Measurements from ENCODE around the gene TTC3.
"Not testable (repeated sequence)": the region's sequence is repeated elsewhere in the genome, so short reads cannot be mapped to it uniquely, and the experiment has no call there.

TTC3 gene

DNA sequence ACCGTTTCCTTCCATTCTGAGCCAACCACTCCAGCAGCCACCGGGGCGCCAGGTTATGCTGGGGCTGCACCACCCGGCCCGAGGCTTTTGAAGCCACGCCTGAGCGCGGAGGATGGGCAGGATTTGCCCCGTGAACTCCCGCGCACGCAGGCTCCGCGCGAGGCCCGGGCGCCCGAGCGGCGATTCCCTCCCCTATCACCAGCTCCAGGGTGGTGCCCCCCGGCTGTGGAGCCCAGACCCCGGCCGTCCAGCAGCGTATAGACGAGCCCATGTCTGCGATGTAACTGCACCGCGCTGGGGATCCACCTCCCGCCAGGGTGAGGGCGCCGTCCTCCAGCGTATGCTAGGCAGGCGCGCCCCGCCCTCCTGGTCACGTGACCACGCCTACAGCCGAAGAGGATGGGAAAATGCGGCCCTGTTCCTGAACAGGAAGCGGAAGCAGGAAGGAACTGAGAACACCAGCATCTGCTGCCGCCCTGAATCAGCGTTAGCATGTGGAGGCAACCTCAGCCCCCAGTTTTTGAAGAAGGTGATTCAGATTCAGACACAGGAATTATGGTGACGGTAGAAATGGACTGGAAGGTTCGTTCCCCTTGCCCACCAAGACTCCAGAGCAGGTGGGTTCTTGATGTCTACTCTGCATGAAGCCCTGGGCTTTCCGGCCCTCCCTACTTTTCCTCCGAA lies 148.1 kb downstream of the TTC3 start:
- Mint-ChIP-seq H3K4me3 (peak overlapping the region; percentile 95), H3K27me3 (no peaks in the 10 kb centered on the region), H3K27ac (peak overlapping the region; percentile 98), H3K4me1 (ENCODE audit: low read depth) (peaks cover 62% of the 10 kb centered on the region), H3K9me3 (no peaks in the 10 kb centered on the region), H3K36me3 (ENCODE audit: low read depth) (peaks cover 38% of the 10 kb centered on the region)

- Mint-ChIP-seq H3K4me3 (peak overlapping the region; percentile 79), H3K4me1 (ENCODE audit: low read depth) (peaks cover 72% of the 10 kb centered on the region), H3K36me3 (ENCODE audit: low read depth) (peaks cover 46% of the 10 kb centered on the region), H3K27ac (peak overlapping the region; percentile 55)
- not testable (repeated sequence) for H3K27me3 Mint-ChIP-seq, H3K9me3 Mint-ChIP-seq
Measured at GRCh38 chr21:37222248-37222647, 149.2 kb downstream of the TTC3 start.

- H3K36me3 Mint-ChIP-seq (ENCODE audit: low read depth), result peaks cover 58% of the 10 kb centered on the region
- no peaks in the 10 kb centered on the region for H3K27me3 Mint-ChIP-seq
- H3K9me3 Mint-ChIP-seq, result no peaks in the 10 kb centered on the region
- no peak overlapping the region for H3K27ac Mint-ChIP-seq
- H3K4me3 Mint-ChIP-seq, result peak overlapping the region; percentile 70
- H3K4me1 Mint-ChIP-seq (ENCODE audit: low read depth), result peaks cover 72% of the 10 kb centered on the region
Measured at GRCh38 chr21:37223804-37224345, 150.8 kb downstream of the TTC3 start.

DNA sequence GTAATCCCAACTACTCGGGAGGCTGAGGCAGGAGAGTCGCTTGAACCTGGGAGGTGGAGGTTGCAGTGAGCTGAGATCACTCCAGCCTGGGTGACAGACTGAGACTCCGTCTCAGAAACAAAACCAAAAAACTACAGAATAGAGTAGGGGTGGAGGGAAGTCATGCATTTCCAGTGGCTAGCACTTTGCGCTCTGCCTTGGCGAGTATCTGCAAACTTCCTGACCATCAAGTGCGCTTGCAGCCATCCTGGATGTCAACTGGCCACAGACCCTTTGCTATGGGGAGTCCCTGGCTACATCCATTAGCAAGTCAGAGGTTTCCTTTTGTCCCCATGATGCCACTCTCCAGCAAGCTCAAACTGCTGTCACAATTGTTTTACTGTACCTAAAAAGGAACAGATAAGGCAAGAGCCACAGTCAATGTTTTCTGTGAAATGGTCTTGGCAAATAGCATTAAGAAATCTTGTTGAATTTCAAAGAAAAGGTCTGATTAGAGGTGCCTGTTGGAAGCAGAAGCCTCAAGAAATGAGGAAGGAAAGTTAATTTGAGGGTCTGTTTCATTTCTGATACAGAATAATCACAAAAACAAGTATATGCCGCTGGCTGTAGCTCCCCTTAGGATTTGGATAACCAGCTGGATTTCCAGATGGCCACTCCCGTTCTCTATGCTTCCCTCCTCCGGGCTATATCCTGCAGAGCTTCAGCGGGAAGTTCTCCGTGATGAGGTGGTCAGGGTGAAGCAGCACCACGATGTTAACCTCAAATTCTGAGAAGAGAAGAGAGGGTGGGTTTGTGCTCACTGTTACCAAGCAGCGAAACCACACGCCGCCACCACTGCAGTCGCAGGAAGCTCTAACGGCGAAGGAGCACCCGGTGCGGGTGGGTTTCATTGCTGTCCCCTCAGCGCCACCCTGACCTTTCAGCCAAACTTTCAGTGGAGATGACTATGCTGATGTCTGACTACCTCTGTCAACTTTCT lies 152.1 kb downstream of the TTC3 start:
- H3K9me3 Mint-ChIP-seq, result no peaks in the 10 kb centered on the region

DNA sequence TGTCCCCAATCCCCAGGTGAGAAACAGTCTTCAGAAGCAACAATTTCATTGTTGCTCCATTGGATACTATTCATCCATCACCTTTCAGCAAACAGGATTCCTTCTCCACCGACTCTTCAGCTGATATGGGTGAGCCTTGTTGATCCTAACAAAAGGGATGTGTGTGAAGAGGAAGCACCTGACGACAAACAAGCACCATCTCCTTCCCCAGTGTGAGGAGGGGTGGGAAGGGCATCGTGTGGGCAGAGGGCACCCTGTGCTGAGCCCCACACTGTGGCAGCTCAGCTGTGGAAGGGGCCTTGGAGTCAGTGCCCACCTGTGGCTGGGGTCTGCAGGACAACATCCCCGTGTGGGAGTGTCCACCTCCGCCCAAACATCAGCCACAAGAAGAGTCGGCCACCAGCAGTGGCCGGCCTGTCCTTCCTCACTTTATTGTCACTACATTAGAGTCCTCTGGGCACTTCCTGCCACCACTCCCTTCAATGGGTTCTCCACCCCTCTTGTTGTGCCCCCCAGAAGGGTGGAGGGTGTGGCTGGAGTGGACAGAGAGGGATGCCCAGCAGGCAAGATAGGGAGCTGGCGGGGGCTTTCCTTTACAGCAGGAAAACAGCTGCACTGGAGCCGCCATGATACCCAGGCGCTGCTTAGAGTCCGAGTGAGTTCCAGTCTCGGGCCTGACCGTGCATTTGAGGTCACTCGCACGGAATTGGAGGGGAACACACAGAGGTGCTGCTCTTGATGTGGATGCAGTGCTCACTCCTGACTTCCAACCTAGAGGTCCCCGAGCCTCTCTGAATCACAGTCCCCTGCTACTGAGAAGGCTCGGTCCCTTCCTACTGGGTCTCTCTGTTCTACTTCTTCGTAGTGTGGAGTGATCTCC lies 153.2 kb downstream of the TTC3 start:
- Mint-ChIP-seq H3K9me3 (no peaks in the 10 kb centered on the region), H3K27me3 (no peaks in the 10 kb centered on the region), H3K27ac (peak overlapping the region; percentile 90), H3K4me1 (ENCODE audit: low read depth) (peaks cover 55% of the 10 kb centered on the region), H3K4me3 (peak overlapping the region; percentile 63), H3K36me3 (ENCODE audit: low read depth) (peaks cover 72% of the 10 kb centered on the region)

More for the DNA sequence above, 152.1 kb downstream of the TTC3 start:
- Mint-ChIP-seq H3K36me3 (ENCODE audit: low read depth) (peaks cover 67% of the 10 kb centered on the region), H3K27ac (peak overlapping the region; percentile 90), H3K4me1 (ENCODE audit: low read depth) (peaks cover 64% of the 10 kb centered on the region), H3K27me3 (no peaks in the 10 kb centered on the region), H3K4me3 (peak overlapping the region; percentile 63)

DNA sequence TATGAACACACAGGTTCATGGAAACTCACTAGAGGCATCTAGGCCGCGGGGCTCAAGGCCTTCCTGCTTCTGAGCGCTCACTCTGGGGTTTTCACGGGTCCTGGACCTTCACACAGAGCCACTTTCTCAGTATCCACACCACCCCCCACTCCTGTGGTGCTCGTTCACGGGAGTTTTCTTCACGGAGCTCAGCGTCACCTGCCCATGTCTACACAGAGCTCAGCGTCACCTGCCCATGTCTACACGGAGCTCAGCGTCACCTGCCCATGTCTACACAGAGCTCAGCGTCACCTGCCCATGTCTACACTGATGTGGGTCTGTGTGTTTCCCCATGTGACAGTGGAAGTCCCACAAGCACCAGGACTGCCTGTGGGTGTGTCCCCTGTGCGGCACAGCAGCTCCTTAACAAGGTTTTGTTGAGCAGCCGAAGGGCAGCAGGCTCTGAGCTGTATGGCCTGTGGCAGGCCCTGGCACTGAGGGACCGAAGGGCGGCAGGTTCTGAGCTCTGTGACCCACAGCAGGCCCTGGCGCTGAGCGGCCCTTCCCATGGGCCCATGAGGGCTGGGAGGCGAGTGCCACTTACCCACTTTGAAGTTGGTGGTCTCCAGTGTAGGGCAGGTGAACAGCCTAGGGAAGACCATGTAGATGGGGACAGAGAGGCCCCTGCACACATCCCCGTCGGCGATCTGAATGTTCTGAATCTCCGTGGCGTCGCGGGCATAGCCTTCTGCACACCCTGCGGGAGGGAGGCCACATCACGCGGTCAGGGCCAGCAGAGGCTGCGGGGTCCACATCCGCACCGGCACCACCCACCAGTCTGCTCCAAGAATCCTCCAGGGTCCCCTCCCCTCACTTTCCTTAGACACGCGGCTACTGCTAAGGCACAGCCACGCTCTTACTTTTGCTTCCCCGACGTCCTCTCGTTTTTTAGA lies 154.3 kb downstream of the TTC3 start:
- Mint-ChIP-seq H3K4me1 (ENCODE audit: low read depth) (peaks cover 49% of the 10 kb centered on the region), H3K27ac (peak overlapping the region; percentile 90), H3K9me3 (no peaks in the 10 kb centered on the region)

DNA sequence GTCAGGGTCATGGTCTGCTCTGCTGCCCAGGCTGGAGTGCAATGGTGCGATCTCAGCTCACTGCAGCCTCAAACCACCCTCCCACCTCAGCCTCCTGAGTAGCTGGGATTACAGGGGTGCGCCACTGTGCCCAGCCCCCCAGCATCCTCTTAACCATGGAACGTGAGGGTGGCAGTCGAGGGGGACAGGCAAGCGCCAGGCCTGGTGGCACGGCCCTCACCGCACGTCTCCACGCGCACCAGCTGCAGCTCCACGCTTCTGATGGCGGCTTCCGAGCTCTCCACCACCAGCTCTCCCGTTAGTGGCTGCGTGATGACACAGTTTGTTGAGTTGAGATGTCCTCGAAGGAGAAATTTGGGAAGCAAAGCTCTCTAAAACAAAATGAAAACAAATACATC lies 154.9 kb downstream of the TTC3 start:
- Mint-ChIP-seq H3K9me3 (no peaks in the 10 kb centered on the region), H3K27ac (no peak overlapping the region), H3K27me3 (no peaks in the 10 kb centered on the region), H3K4me1 (ENCODE audit: low read depth) (peaks cover 44% of the 10 kb centered on the region), H3K4me3 (no peak overlapping the region), H3K36me3 (ENCODE audit: low read depth) (peaks cover 76% of the 10 kb centered on the region)

More for the DNA sequence above, 154.3 kb downstream of the TTC3 start:
- Mint-ChIP-seq H3K27me3 (no peaks in the 10 kb centered on the region), H3K4me3 (no peak overlapping the region), H3K36me3 (ENCODE audit: low read depth) (peaks cover 80% of the 10 kb centered on the region)

GRCh38 chr21:37230632-37231248 lies 157.7 kb downstream of the TTC3 start:
- Mint-ChIP-seq H3K4me1 (ENCODE audit: low read depth) (peaks cover 16% of the 10 kb centered on the region), H3K36me3 (ENCODE audit: low read depth) (peaks cover 58% of the 10 kb centered on the region), H3K9me3 (no peaks in the 10 kb centered on the region), H3K4me3 (no peak overlapping the region), H3K27me3 (no peaks in the 10 kb centered on the region), H3K27ac (peak overlapping the region; percentile 52)

DNA sequence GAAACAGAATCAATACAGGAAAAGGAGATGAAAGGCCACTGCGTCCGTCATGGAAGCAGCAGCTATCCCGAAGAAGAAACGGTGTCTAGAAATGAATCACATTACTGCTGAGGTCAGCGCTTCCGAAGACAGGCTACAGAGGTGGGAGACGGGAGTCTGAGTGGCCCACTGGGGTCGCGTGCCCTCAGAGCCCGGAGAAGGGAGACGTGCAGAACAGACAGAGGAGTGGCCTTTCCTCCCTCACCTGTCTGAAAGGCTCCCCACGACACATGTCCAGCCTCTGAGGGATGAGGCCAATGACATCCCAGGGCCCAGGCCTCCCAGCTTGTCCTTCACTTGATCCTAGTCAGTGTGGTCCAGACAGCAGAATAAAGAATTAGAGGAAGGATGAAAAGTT lies 158.2 kb downstream of the TTC3 start:
- peaks cover 58% of the 10 kb centered on the region for H3K36me3 Mint-ChIP-seq (ENCODE audit: low read depth)
- peaks cover 11% of the 10 kb centered on the region for H3K4me1 Mint-ChIP-seq (ENCODE audit: low read depth)
- peak overlapping the region; percentile 52 for H3K27ac Mint-ChIP-seq
- no peak overlapping the region for H3K4me3 Mint-ChIP-seq
- no peaks in the 10 kb centered on the region for H3K9me3 Mint-ChIP-seq
- H3K27me3 Mint-ChIP-seq, result no peaks in the 10 kb centered on the region

GRCh38 chr21:37231671-37232070 lies 158.6 kb downstream of the TTC3 start:
- no peaks in the 10 kb centered on the region for H3K9me3 Mint-ChIP-seq
- no peak overlapping the region for H3K4me3 Mint-ChIP-seq
- peaks cover 56% of the 10 kb centered on the region for H3K36me3 Mint-ChIP-seq (ENCODE audit: low read depth)

DNA sequence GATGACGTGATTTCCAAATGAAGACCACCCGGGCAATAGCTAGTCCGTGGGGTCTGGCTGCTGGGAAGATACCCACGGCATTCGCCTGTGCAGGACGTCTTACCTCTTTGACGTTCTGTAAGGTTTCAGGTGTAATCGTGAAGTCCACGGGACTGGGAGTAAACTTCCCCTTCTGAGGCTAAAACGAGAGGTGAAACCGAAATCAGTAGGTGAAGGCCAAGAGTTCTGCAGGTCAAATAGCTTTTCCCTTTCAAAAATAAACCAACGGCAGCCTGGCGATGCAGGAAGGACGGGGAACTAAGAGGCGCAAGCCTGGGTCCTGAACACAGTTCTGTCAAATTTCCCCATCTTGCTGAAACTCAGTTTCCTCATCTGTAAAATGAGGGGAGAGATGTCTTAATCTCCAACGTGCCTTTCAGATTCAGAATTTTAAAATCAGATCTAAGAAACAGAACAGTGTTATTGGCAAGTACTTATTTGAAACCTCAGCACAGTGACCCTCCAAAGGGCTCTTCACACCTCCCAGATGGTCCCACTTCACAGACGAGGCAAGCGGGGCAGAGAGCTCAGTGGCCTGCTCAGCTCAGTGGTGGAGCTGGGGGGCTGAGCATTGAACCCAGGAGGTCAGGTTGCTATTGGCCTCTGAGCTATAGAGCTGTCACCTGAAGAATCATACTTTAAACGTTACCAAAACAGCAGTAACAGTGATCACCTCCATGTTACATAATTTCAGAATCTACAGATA lies 159.4 kb downstream of the TTC3 start:
- Mint-ChIP-seq H3K9me3 (no peaks in the 10 kb centered on the region), H3K27ac (no peak overlapping the region), H3K36me3 (ENCODE audit: low read depth) (peaks cover 58% of the 10 kb centered on the region), H3K4me1 (ENCODE audit: low read depth) (peaks cover 10% of the 10 kb centered on the region), H3K27me3 (no peaks in the 10 kb centered on the region), H3K4me3 (no peak overlapping the region)

More at GRCh38 chr21:37231671-37232070, 158.6 kb downstream of the TTC3 start:
- Mint-ChIP-seq H3K27ac (no peak overlapping the region), H3K4me1 (ENCODE audit: low read depth) (peaks cover 7% of the 10 kb centered on the region), H3K27me3 (no peaks in the 10 kb centered on the region)

DNA sequence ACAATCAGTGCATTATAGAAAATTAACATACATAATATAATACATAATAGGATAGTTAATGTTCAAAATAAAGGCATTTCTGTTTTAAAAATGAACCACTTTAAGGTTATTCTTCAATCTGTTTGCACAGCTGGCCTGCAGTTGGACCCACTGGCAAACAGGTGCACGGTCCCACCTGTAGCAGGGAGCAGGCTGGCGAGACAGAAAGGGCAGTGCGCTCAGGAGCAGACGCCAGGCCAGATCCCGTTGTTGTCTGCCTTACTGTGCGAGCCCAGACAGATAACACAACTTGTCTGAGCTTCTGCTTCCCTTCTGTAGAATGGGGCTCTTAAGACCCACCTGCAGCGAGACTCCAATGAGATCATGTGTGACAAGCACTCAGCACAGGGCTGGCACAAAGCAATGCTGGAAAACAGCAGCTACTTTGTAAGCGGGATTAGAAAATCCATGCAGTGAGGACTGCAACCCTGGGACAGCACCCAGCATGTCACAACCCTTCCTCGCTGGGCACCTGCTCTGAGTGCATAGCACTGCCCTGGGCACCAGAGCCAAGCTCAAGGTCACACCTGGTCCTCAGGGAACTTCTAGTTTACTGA lies 160.6 kb downstream of the TTC3 start:
- Mint-ChIP-seq H3K27me3 (no peaks in the 10 kb centered on the region), H3K4me3 (no peak overlapping the region), H3K36me3 (ENCODE audit: low read depth) (peaks cover 59% of the 10 kb centered on the region), H3K27ac (no peak overlapping the region), H3K4me1 (ENCODE audit: low read depth) (peaks cover 19% of the 10 kb centered on the region), H3K9me3 (no peaks in the 10 kb centered on the region)

Data from stimulated activated naive CD8-positive, alpha-beta T cell treated with anti-CD3 and anti-CD28 coated beads, Interleukin-15, Interleukin-2, amounts not matched to agents 100 ng/mL and 50 ng/mL, for 24 hours (primary cell).